Measurements from ENCODE around the gene TPM3. TPM values are rescaled to one million over a fixed set of nuclear protein-coding genes. Genes with fewer than 3 reads are reported as not detected.

Gene TPM3
- total and polyA plus RNA-seq, 9 of the 15 experiments (the other 6 are each of a cell fraction or from before 2014, with no cell fraction given) = 202 to 604 (median 421) TPM

DNA sequence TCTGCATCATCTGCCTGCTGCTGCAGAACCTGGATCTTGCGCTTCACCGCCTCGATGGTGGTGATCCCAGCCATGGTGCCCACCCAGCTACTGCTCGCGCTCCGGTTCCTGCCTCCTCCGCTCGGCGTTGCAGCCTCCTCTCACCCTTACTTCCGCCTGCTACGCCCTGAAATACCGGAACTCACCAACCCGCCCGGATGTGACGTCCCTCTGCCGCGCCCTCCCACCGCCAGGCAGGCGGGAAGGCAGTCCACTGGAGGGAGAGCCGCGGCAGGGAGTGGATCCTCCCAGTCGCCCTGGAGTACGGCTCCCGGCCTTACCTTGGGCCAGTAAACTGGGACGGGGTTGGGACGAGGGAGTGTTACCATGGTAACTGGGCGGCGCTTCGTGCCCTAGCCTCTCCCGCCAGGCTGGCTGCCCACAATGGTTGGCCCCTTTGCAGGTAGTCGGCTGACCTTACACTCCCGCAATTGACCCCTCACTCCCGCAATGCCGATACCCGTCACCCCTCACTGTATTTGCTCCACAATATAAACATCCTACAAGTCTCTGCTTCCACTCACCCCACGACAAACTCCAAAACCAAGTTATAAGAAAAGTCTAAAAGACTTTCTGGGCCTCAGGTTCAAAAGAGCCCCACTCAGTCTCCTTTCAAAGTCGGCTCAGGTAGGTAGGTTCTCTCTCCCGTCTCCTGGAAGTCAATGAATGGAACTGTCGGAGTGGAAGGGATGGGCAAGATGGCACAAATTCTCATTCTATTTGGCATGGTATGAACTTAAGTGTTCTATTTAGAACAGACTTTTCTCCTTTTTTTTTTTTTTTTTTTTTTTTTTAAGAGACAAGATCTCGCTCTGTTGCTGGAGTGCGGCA is 8.6 kb downstream of the TPM3 start (continued):
- TF ChIP-seq JUND (IDR thresholded peaks at IDR 0.05; ENCODE audit: borderline replicate concordance, low read depth, low read length) (peak; percentile 64), JUND (tag; IDR thresholded peaks at IDR 0.05; ENCODE audit: borderline replicate concordance, low read depth, low read length) (peak; percentile 57; the same call in 2 of the 3 replicates), GABPA (tag; conservative IDR thresholded peaks at IDR 0.05; ENCODE audit: low read depth) (peak; percentile 97), ZNF253 (CRISPR knock-in tag; conservative IDR thresholded peaks at IDR 0.05) (no peak), PTBP1 (IDR thresholded peaks at IDR 0.05; ENCODE audit: low read depth, low read length) (no peak), ZNF436 (CRISPR knock-in tag; IDR thresholded peaks at IDR 0.05) (no peak), ZNF354B (CRISPR knock-in tag; IDR thresholded peaks at IDR 0.05) (no peak), CCAR2 (IDR thresholded peaks at IDR 0.05; ENCODE audit: low read depth, low read length) (no peak), BACH1 (tag; IDR thresholded peaks at IDR 0.05) (no peak), SIX5 (IDR thresholded peaks at IDR 0.05; ENCODE audit: borderline replicate concordance in 1 of 2, insufficient read depth in 1 of 2, low read depth in 1 of 2, low read length in 2 of 2) (no peak), CBX1 (IDR thresholded peaks at IDR 0.05; ENCODE audit: low read depth) (no peak; the same call in 1 of the 2 replicates), ELF4 (CRISPR knock-in tag; IDR thresholded peaks at IDR 0.05) (peak; percentile 77; the same call in 1 of the 2 replicates), PHB (CRISPR knock-in tag; IDR thresholded peaks at IDR 0.05) (no peak), CEBPG (CRISPR knock-in tag; IDR thresholded peaks at IDR 0.05) (no peak; the same call in 1 of the 2 replicates), CEBPG (tag; conservative IDR thresholded peaks at IDR 0.05 in 1 of 2, IDR thresholded peaks at IDR 0.05 in 1 of 2) (no peak), HEY1 (CRISPR knock-in tag; IDR thresholded peaks at IDR 0.05; ENCODE audit: borderline replicate concordance) (no peak)
- TF ChIP-seq, protein P1, sequence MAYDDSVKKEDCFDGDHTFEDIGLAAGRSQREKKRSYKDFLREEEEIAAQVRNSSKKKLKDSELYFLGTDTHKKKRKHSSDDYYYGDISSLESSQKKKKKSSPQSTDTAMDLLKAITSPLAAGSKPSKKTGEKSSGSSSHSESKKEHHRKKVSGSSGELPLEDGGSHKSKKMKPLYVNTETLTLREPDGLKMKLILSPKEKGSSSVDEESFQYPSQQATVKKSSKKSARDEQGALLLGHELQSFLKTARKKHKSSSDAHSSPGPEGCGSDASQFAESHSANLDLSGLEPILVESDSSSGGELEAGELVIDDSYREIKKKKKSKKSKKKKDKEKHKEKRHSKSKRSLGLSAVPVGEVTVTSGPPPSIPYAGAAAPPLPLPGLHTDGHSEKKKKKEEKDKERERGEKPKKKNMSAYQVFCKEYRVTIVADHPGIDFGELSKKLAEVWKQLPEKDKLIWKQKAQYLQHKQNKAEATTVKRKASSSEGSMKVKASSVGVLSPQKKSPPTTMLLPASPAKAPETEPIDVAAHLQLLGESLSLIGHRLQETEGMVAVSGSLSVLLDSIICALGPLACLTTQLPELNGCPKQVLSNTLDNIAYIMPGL (CRISPR knock-in tag; IDR thresholded peaks at IDR 0.05) = no peak
- TF ChIP-seq, protein P2, sequence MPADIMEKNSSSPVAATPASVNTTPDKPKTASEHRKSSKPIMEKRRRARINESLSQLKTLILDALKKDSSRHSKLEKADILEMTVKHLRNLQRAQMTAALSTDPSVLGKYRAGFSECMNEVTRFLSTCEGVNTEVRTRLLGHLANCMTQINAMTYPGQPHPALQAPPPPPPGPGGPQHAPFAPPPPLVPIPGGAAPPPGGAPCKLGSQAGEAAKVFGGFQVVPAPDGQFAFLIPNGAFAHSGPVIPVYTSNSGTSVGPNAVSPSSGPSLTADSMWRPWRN (IDR thresholded peaks at IDR 0.05; ENCODE audit: low read depth) = no peak
- TF ChIP-seq, protein P3, sequence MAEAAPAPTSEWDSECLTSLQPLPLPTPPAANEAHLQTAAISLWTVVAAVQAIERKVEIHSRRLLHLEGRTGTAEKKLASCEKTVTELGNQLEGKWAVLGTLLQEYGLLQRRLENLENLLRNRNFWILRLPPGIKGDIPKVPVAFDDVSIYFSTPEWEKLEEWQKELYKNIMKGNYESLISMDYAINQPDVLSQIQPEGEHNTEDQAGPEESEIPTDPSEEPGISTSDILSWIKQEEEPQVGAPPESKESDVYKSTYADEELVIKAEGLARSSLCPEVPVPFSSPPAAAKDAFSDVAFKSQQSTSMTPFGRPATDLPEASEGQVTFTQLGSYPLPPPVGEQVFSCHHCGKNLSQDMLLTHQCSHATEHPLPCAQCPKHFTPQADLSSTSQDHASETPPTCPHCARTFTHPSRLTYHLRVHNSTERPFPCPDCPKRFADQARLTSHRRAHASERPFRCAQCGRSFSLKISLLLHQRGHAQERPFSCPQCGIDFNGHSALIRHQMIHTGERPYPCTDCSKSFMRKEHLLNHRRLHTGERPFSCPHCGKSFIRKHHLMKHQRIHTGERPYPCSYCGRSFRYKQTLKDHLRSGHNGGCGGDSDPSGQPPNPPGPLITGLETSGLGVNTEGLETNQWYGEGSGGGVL (CRISPR knock-in tag; IDR thresholded peaks at IDR 0.05) = no peak

All from K562 (cell line).